ENCODE results near the gene GUCY1B1.

- TF ChIP-seq POLR2AphosphoS5 (IDR thresholded peaks at IDR 0.05; ENCODE audit: borderline replicate concordance, low read depth, low read length) (no peak), EZH2 (IDR thresholded peaks at IDR 0.05) (no peak)
Observed at GRCh38 chr4:155757745-155758265, 1.0 kb upstream of the GUCY1B1 start.

All from SK-N-MC (cell line).